GM12878 (cell line): ENCODE data around the gene PHLDA3. TPM values are rescaled to one million over a fixed set of nuclear protein-coding genes. Genes with fewer than 3 reads are reported as not detected.

Experiments
- ATAC-seq: fragments of 200-7000 bp; cut with Tn5 transposase; 3 replicates; pipeline ENCODE4 v1.9.1; 2020; ENCODE audit warnings: mild to moderate bottlenecking, moderate library complexity
- BruUV-seq: library from RNA; stranded (reverse); fragments of 400-500 nt; replicated peaks from 2 replicates; lab custom pipeline; 2021; lab: Mats Ljungman, UMichigan
- CTCF ChIA-PET: fragments of 300-600 bp; sonication (Branson Sonifier 250); formaldehyde crosslinking; extraction: SDS; loops from one replicate; lab custom pipeline; 2021; ENCODE audit warnings: inconsistent platforms; lab: Yijun Ruan, JAX
- POLR2A ChIA-PET: fragments of 350-600 bp; formaldehyde crosslinking; extraction: SDS; loops from one replicate; lab custom pipeline; 2021; ENCODE audit warnings: inconsistent platforms; lab: Charles Lee
- RAD21 ChIA-PET: fragments of 300-600 bp; sonication (Branson Sonifier 250); formaldehyde crosslinking; loops from one replicate; lab custom pipeline; 2023; ENCODE audit warnings: antibody characterized with exemption; ENCODE audit not compliant: unreplicated experiment; lab: Charles Lee
- SMC1A ChIA-PET: fragments of 300-600 bp; sonication (Branson Sonifier 250); formaldehyde crosslinking; loops from one replicate; lab custom pipeline; 2023; ENCODE audit not compliant: unreplicated experiment, uncharacterized antibody; lab: Charles Lee
- DNase-seq: peaks from one replicate; pipeline ENCODE4 v3.0.0-alpha.2; 2011; ENCODE audit warnings: low read depth, low spot score
- FAIRE-seq: peaks from 3 replicates; lab custom pipeline; 2011; peaks lifted over from hg19 to GRCh38; lab: Jason Lieb, UNC
- H2AFZ ChIP-seq: 2 replicates; pipeline ENCODE4 v1.6.0; 2011; ENCODE audit warnings: low read depth, low read length, control low read depth; ENCODE audit not compliant: control insufficient read depth
- H3K27ac ChIP-seq: 2 replicates; pipeline ENCODE4 v1.5.1; 2011; ENCODE audit warnings: control low read depth; ENCODE audit not compliant: control insufficient read depth, insufficient read depth
- H3K27me3 ChIP-seq, 2 experiments: replicated peaks in 1 of 2; 2 replicates each; pipeline versions ENCODE4 v1.6.0 to v1.6.1; 2011; ENCODE audit warnings: low read length in 1 of 2; ENCODE audit not compliant: control insufficient read depth in 2 of 2, insufficient read depth in 2 of 2
- H3K36me3 ChIP-seq, 2 experiments: 2 replicates each; pipeline ENCODE4 v1.5.1; 2011; ENCODE audit warnings: low read length in 1 of 2; ENCODE audit not compliant: control insufficient read depth in 2 of 2, insufficient read depth in 2 of 2
- H3K4me1 ChIP-seq: 2 replicates; pipeline ENCODE4 v1.6.1; 2011; ENCODE audit warnings: mild to moderate bottlenecking, low read length, moderate library complexity, mixed read lengths; ENCODE audit not compliant: control insufficient read depth, insufficient read depth
- H3K4me2 ChIP-seq: 2 replicates; pipeline ENCODE4 v1.6.0; 2011; ENCODE audit warnings: control low read depth; ENCODE audit not compliant: control insufficient read depth, insufficient read depth
- H3K4me3 ChIP-seq: fragments of 200-600 bp; sonication (generic); 2 replicates; pipeline ENCODE4 v1.5.1; 2016
- H3K79me2 ChIP-seq: 2 replicates; pipeline ENCODE4 v1.6.0; 2011; ENCODE audit warnings: low read length; ENCODE audit not compliant: control insufficient read depth, insufficient read depth
- H3K9ac ChIP-seq: 2 replicates; pipeline ENCODE4 v1.8.0; 2011; ENCODE audit warnings: low read length, control low read depth, mixed read lengths; ENCODE audit not compliant: control insufficient read depth, insufficient read depth
- H3K9me3 ChIP-seq: replicated peaks from 3 replicates; pipeline ENCODE4 v1.5.1; 2011; ENCODE audit warnings: mild to moderate bottlenecking, low read length; ENCODE audit not compliant: control insufficient read depth, insufficient read depth
- H4K20me1 ChIP-seq: 2 replicates; pipeline ENCODE4 v1.6.0; 2011; ENCODE audit not compliant: control insufficient read depth, insufficient read depth
- MTA3 ChIP-seq: IDR thresholded peaks from 2 replicates; pipeline ENCODE4 v1.6.1; 2012; ENCODE audit warnings: low read length, inconsistent platforms, borderline replicate concordance
- MYC ChIP-seq: IDR thresholded peaks from 2 replicates; pipeline ENCODE4 v1.6.1; 2011; ENCODE audit warnings: mild to moderate bottlenecking, low read length, moderate library complexity, inconsistent platforms; ENCODE audit not compliant: insufficient read depth, insufficient replicate concordance, insufficient read length, severe bottlenecking
- NFIC ChIP-seq: IDR thresholded peaks from 2 replicates; pipeline ENCODE4 v1.6.1; 2012; ENCODE audit warnings: low read depth, mild to moderate bottlenecking, inconsistent platforms, low read length, moderate library complexity
- NKRF ChIP-seq: fragments of 450-650 bp; conservative IDR thresholded peaks from 2 replicates; pipeline ENCODE4 v1.6.1; 2017; ENCODE audit warnings: mild to moderate bottlenecking, moderate library complexity
- NRF1 ChIP-seq: conservative IDR thresholded peaks from 2 replicates; pipeline ENCODE4 v1.6.1; 2011; ENCODE audit warnings: mild to moderate bottlenecking, low read depth, low read length, improper control_type of control experiment
- POLR2AphosphoS5 ChIP-seq: IDR thresholded peaks from 2 replicates; pipeline ENCODE4 v1.6.1; 2011; ENCODE audit warnings: mild to moderate bottlenecking, low read length, inconsistent platforms
- POU2F2 ChIP-seq: IDR thresholded peaks from 3 replicates; pipeline ENCODE4 v1.6.1; 2011; ENCODE audit warnings: low read depth, mild to moderate bottlenecking, low read length, borderline replicate concordance
- RELA ChIP-seq: fragments of 450-650 bp; IDR thresholded peaks from 2 replicates; pipeline ENCODE4 v1.8.0; 2014; ENCODE audit warnings: borderline replicate concordance; ENCODE audit not compliant: partially characterized antibody
- RUNX3 ChIP-seq: IDR thresholded peaks from 2 replicates; pipeline ENCODE4 v1.6.1; 2012; ENCODE audit warnings: low read length, inconsistent platforms
- SPI1 ChIP-seq: IDR thresholded peaks from 2 replicates; pipeline ENCODE4 v1.6.1; 2011; ENCODE audit warnings: low read depth, mild to moderate bottlenecking, low read length, moderate library complexity, borderline replicate concordance; ENCODE audit not compliant: insufficient read depth
- SREBF1 ChIP-seq: IDR thresholded peaks from 2 replicates; pipeline ENCODE4 v1.6.1; 2012; ENCODE audit warnings: mild to moderate bottlenecking, low read length
- ZNF207 ChIP-seq: fragments of 450-650 bp; IDR thresholded peaks from 2 replicates; pipeline ENCODE4 v1.6.1; 2014; ENCODE audit warnings: antibody characterized with exemption, mild to moderate bottlenecking, borderline replicate concordance
- WGBS: methylation state at CpG from one replicate; pipeline ENCODE4 v1.1.6; 2016; ENCODE audit warnings: low lambda C conversion rate; ENCODE audit not compliant: insufficient replicate concordance, insufficient coverage; ENCODE audit errors: missing lambda C conversion rate; 5-methylcytosine and 5-hydroxymethylcytosine counted together
- in situ Hi-C: fragments of 300-500 bp; cut with MboI; formaldehyde crosslinking; loops from 9 replicates; pipeline ENCODE4 v1.14.3; 2018; ENCODE audit warnings: mixed read lengths
- intact Hi-C: fragments of 100-400 bp; cut with micrococcal nuclease; formaldehyde crosslinking; loops from one replicate; pipeline ENCODE4 v1.14.2; 2022; ENCODE audit not compliant: unreplicated experiment
- polyA plus RNA-seq, 11 experiments: library from polyadenylated mRNA; depleted of rRNA in 4 of 11; unstranded in 6 of 11; stranded (reverse) in 5 of 11; fragments of >200 nt; fragmentation: Nextera tagmentation in 4 of 11; fragmentation: Illumina TruSeq in 1 of 11; extraction: Ambion mirVana in 4 of 11; extraction: Trizol in 1 of 11; gene quantifications; 1 replicate in 1 of 11; 2 replicates in 10 of 11; pipeline versions ENCODE4 v1.2.1 to v1.2.3, GENCODE V29; 2011 to 2016; ENCODE audit warnings: inconsistent platforms in 2 of 11, missing spikeins in 2 of 11, low read depth in 1 of 11
- total RNA-seq, 4 experiments: library from RNA; depleted of rRNA in 3 of 4; stranded (reverse); fragments of >200 nt in 3 of 4; fragmentation: Illumina TruSeq in 1 of 4; extraction: Trizol in 1 of 4; gene quantifications; 2 replicates each; pipeline versions ENCODE4 v1.2.1 to v1.2.3, GENCODE V29; 2013 to 2021
- TF ChIP-seq, protein P1 (sequence below): IDR thresholded peaks from 2 replicates; pipeline ENCODE4 v1.6.1; 2012; ENCODE audit warnings: improper control_type of control experiment, low read depth, low read length; ENCODE audit not compliant: insufficient replicate concordance
- TF ChIP-seq, protein P2 (sequence below): IDR thresholded peaks from 2 replicates; pipeline ENCODE4 v1.6.1; 2011; ENCODE audit warnings: low read depth, mild to moderate bottlenecking, low read length, moderate library complexity, borderline replicate concordance; ENCODE audit errors: extremely low read depth

PHLDA3 gene
- total and polyA plus RNA-seq, 10 of the 15 experiments (the other 5 are each of a cell fraction or from before 2014, with no cell fraction given) = 0.60 to 57.4 (median 21.8) TPM

GRCh38 chr1:201450721-201451291, 18.2 kb downstream of the PHLDA3 start:
- Histone ChIP-seq H2AFZ (peak overlapping the region; percentile 66), H3K9me3 (no peaks in the 10 kb centered on the region; the same call in 2 of the 3 replicates), H3K4me3 (no peak overlapping the region), H3K4me2 (peak overlapping the region; percentile 11; the same call in 1 of the 2 replicates), H3K9ac (no peak overlapping the region), H3K36me3 (no peaks in the 10 kb centered on the region), H3K4me1 (peaks cover 31% of the 10 kb centered on the region), H3K79me2 (no peaks in the 10 kb centered on the region), H4K20me1 (no peaks in the 10 kb centered on the region), H3K27ac (no peak overlapping the region), H3K27me3 (no peaks in the 10 kb centered on the region)
- CTCF ChIA-PET = interaction anchor here (1.2 to 16.5 kb wide), 5 partner anchors 12 to 63 kb away, joined by 3 to 455 read pairs (median 149); partner anchors contain the start of gene PHLDA3
- FAIRE-seq (no peak), DNase-seq (no peak), ATAC-seq (peak; percentile 31)
- POLR2A ChIA-PET = interaction anchor here (4.6 to 8.2 kb wide), 2 partner anchors 18 to 30 kb away, joined by 17 to 59 read pairs; partner anchors contain the start of gene PHLDA3
- RAD21 ChIA-PET = interaction anchor here (1.0 to 13.7 kb wide), 6 partner anchors 8 to 62 kb away, joined by 3 to 301 read pairs (median 20); partner anchors contain the start of gene PHLDA3
- in situ Hi-C loops (no loop called here), intact Hi-C loops (no loop called here)
- SMC1A ChIA-PET = interaction anchor here (0.8 to 8.5 kb wide), 8 partner anchors 10 to 65 kb away, joined by 3 to 182 read pairs (median 6); no protein-coding TSS in a partner anchor
- no TSS peak for BruUV-seq
- 22% methylated on average over 12 of the region's 12 CpGs for WGBS
- TF ChIP-seq SREBF1 = no peak
- peak; percentile 26 for TF ChIP-seq RELA
- peak; percentile 76 for TF ChIP-seq RUNX3
- TF ChIP-seq POU2F2 = no peak
- no peak for TF ChIP-seq NKRF
- no peak for TF ChIP-seq ZNF207
- no peak for TF ChIP-seq NFIC
- no peak for TF ChIP-seq SPI1
- no peak for TF ChIP-seq POLR2AphosphoS5
- TF ChIP-seq, protein P1, sequence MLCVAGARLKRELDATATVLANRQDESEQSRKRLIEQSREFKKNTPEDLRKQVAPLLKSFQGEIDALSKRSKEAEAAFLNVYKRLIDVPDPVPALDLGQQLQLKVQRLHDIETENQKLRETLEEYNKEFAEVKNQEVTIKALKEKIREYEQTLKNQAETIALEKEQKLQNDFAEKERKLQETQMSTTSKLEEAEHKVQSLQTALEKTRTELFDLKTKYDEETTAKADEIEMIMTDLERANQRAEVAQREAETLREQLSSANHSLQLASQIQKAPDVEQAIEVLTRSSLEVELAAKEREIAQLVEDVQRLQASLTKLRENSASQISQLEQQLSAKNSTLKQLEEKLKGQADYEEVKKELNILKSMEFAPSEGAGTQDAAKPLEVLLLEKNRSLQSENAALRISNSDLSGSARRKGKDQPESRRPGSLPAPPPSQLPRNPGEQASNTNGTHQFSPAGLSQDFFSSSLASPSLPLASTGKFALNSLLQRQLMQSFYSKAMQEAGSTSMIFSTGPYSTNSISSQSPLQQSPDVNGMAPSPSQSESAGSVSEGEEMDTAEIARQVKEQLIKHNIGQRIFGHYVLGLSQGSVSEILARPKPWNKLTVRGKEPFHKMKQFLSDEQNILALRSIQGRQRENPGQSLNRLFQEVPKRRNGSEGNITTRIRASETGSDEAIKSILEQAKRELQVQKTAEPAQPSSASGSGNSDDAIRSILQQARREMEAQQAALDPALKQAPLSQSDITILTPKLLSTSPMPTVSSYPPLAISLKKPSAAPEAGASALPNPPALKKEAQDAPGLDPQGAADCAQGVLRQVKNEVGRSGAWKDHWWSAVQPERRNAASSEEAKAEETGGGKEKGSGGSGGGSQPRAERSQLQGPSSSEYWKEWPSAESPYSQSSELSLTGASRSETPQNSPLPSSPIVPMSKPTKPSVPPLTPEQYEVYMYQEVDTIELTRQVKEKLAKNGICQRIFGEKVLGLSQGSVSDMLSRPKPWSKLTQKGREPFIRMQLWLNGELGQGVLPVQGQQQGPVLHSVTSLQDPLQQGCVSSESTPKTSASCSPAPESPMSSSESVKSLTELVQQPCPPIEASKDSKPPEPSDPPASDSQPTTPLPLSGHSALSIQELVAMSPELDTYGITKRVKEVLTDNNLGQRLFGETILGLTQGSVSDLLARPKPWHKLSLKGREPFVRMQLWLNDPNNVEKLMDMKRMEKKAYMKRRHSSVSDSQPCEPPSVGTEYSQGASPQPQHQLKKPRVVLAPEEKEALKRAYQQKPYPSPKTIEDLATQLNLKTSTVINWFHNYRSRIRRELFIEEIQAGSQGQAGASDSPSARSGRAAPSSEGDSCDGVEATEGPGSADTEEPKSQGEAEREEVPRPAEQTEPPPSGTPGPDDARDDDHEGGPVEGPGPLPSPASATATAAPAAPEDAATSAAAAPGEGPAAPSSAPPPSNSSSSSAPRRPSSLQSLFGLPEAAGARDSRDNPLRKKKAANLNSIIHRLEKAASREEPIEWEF = no peak
- no peak for TF ChIP-seq NRF1
- no peak for TF ChIP-seq MTA3
- no peak for TF ChIP-seq MYC
- TF ChIP-seq, protein P2, sequence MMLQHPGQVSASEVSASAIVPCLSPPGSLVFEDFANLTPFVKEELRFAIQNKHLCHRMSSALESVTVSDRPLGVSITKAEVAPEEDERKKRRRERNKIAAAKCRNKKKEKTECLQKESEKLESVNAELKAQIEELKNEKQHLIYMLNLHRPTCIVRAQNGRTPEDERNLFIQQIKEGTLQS = no peak
